Measurements from ENCODE around the gene NAT16.
A peak's percentile ranks its signal among the peaks of the same experiment; 100 is the strongest.

The NAT16 gene

DNA sequence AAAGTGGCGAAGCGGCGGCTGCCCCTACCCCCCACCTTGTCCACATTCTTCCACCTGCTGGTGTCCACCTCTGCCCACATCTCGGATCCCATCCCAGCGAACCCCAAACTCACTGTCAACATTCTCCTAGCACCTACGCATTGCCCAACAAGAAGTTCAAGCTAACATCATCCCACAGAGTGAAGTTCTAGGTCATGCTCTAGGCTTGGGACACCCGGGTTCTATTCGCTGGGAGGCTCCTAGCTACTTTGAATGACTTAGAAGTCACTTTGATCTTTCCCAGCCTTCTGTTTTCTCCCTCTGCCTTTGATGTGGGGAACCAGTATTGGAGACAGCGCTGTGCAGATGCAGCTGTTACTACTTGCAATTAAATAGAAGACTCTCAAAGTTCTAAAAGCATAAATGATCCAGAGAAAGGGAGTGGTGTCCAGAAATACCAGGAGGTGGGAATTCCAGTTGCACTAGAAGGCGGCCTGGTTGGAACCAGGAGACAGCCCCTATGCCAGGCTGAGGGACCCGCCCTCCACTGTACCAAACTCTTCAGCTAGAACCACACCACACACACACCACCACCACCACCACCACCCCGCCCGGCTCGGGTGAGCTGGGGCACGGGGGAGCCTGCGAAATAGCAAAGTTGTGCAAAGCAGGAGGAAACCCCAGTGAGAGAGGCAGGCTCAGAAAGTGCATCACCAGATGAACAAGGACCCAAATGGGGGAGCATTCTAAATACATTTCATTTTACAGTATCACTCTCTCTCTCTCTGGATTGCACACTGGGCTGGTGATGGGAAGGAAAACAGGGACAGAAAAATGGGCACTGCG is 9.3 kb downstream of the NAT16 start:
- DNase-seq: no peak

DNA sequence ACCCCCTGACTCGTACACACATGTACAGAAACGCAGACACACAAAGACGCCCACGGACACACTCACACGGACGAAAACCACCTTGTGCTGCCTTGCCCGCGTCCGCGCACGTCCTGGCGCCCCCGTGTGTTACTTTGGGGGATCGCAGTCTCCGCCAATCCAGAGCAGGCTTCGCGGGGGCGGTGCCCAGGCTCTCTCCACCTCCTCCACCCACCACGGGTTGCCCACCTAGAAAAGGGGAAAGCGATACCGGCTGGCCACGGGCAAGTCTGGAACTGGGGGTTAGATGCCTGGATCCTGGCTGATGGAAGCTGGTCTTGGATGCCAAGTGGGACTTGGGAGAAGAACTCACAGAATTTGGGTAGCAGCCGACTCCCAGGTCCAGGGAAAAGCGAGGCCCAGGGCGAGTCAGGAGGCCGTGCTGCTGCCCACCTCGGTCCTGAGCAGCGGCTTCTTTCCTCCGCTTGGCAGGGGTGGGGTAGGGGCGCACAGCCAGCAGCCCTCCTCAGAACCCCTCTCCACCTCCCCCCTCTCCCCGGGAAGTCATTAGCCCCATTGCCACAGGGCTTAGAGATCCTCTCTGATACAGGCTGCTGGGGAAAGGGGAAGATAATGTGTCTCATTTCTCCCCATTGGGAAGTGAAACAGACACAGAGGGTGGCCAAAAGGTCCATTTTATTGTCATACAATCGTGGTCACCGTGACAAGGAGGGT is 10.1 kb downstream of the NAT16 start:
- DNase-seq: no peak

DNA sequence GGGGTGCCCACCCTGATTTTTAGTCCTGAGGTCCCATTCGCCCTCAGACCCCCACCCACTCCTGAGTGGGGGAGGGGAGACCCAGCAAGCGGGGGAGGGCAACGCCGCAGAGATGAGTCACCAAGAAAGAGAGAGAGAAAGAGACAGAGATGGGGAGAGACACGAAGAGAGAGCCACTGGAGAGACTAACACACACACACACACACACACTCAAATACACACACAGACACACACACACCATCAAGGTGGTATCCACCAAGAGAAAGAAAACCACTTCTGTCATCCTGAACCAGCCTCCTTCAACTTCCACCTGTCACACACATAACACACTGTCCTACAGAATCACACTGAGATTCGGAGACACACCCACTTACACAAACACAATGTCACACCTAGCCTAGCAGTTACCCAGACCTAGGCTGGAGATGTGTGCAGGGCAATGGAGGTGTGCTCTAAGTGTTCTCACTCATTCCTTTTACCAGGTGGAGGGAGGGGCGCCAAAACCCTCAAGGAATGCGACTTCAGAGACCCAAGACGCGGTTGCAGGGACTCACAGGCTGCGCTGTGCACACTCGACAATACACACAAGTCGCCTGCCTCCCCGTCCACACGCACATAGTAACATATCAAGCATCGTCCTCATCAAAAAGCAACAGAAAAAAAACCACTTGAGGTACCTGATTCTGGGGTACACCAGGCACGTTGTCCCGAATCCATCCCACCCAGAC is 10.8 kb downstream of the NAT16 start:
- DNase-seq: no peak

- no peak for DNase-seq
These were observed 11.6 kb downstream of the NAT16 start for GRCh38 chr7:101168412-101169049.

DNA sequence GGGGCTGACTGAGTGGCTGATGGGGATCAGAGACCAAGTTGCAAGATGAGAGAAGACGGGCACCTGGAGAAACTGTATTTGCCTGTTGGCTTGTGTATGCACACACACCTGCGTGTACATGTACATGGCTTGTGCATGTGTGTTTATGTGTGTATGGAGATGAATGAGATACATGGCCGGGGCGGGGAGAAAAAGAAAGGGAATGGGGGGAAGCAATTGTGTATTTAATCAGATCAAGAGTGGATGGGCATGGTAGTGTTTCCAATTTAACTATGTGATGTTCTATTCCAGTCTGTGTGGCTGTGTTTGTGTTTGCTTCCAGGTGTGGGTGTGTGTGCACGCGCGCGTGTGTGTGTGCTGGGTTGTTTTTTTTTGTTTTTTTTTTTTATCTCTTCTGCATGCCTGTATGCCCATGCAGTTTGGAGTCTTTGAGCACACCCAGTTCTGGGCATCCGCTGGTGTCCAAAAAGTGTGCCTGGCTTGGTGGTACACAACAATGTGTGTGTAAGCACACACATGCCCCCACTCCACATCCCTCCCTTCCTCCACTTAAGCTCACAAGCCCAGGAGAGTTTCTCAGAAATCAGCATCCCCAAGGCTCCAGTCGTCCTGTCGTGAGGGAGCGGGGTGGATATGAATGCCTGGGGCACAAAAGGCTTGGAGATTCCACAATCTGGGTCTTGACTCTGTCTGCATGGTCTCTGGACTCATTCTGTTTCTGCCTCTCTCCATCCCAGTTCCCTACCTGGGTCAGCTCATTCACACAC is 12.3 kb downstream of the NAT16 start:
- no peak for DNase-seq

- no peak for DNase-seq
These were observed 13.0 kb downstream of the NAT16 start for GRCh38 chr7:101166909-101167644.

DNA sequence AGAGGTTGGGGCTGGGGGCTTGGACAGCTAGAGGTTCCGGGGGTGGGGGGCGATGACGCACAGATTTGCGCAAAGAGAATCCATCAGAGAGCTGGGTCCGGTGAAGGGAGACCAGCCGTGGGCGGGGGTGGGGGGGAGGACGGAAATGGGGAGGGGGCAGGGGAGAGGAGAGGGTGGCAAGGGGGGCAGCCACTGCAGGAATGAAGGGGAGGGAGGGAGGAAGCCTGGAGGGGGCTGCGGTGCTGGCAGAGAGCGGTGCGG is 13.5 kb downstream of the NAT16 start:
- DNase-seq: no peak

DNA sequence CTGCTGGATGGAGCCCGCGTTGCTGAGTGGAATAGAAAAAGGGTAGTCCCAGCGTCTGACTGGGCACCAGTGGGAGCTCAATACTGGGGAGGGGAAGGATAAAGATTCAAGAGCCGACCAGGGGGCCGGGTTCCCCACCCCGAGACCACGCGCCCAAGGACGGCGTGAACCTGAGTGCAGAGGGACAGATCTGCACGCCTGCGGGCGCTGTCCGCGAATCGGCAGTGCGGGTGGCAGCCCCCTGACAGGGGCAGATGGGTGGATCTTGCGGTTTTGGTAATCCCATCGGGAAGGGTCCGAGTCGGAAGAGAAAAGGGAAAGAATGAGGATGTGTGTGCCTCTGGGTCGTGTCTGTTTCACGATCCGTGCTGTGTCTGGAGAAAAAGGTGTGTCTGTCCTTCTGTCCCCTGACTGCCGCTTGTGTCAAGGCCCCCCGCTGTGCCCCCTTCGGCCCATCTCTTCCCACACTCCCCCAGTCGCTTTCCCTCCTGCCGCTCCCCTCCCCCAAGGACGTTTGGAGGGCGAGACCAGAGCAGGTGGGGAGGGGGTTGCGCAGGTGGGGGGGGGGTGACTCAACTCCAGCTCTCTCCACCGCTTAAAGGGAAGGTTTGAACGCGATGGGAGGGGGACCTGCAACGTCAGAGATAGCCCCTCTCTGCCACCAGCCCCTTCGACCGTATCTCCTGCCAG is 14.0 kb downstream of the NAT16 start:
- no peak for DNase-seq

GRCh38 chr7:101165075-101165957 is 14.8 kb downstream of the NAT16 start, which contains the start of gene VGF:
VGF (minus strand) TSS chr7:101165569; CDS start chr7:101164843, 726 bp downstream.
- DNase-seq: peak; percentile 13

DNA sequence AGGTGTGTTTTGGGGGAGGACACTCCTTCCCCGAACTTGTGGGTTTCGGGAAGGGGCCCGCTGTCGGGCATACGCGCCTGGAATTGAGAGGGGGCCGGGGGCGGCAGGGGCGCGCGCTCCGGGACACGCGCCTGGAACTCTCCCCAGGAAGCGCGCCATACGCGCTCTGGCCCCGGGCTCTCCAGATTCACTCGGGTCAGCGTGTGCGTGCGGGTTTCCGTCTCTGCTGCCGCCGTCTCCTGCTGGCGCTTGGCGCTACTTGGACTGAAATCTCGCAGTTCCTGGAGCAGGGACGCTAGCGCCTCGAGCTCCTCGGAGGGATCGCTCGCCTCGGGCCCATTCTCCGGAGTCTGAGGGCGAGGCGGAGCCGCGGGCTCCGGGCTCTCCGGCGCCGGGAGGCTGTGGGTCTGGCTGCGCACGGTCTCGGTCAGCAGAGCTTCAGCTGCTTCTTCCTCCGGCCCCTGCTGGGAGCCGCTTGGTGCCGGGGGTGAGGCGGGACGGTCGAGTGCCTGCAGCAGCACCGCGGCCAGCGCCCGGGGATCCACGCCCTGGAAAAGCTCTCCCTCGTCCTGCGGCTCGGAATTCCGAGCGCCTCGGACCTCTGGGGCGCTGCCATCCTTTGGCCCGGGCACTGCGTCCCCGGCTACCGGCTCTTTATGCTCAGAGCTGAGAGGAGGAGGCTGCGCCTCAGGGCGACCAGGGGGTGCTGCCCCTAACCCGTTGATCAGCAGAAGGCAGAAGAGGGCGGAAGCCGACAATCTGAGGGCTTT is 15.8 kb downstream of the NAT16 start:
- DNase-seq: no peak

- DNase-seq: no peak
These were observed 16.6 kb downstream of the NAT16 start for GRCh38 chr7:101163279-101164070.

DNA sequence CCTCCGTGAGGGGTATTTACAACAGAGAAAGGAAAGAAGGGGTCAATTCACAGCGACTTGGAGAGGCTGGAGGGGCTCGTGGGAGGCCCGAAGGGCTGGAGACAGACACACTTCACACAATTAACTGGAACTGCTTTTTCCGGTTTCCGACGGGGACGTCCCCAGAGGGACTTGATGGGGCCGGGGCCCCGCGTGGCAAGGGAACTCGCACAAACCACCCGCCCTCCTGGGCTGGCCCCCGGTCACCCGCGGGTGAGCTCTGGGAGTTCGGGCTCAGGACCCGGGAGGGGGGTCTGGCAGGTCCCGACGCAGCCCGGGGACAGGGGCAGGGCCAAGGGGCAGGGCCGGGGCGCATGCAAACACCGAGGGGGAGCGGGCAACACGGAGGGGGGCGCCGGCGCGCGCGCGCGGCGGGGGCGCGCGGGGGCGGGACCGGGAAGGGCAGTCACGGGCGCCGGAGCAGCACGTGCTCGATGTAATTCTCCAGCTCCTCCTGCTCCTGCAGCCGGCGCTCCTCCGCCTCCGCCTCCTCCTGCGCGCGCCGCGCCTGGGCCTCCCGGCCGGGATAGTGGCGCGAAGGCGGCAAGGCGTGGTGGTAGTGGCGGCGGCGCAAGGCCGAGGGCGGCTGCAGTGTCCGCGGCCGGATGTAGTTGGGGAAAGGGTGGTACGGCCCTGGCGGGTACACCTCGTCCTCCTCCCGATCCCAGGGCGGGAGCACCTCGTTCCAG is 17.4 kb downstream of the NAT16 start:
- DNase-seq: no peak

GRCh38 chr7:101161692-101162471 is 18.2 kb downstream of the NAT16 start:
- DNase-seq: no peak

GRCh38 chr7:101160910-101161309 is 19.2 kb downstream of the NAT16 start:
- no peak for DNase-seq

DNA sequence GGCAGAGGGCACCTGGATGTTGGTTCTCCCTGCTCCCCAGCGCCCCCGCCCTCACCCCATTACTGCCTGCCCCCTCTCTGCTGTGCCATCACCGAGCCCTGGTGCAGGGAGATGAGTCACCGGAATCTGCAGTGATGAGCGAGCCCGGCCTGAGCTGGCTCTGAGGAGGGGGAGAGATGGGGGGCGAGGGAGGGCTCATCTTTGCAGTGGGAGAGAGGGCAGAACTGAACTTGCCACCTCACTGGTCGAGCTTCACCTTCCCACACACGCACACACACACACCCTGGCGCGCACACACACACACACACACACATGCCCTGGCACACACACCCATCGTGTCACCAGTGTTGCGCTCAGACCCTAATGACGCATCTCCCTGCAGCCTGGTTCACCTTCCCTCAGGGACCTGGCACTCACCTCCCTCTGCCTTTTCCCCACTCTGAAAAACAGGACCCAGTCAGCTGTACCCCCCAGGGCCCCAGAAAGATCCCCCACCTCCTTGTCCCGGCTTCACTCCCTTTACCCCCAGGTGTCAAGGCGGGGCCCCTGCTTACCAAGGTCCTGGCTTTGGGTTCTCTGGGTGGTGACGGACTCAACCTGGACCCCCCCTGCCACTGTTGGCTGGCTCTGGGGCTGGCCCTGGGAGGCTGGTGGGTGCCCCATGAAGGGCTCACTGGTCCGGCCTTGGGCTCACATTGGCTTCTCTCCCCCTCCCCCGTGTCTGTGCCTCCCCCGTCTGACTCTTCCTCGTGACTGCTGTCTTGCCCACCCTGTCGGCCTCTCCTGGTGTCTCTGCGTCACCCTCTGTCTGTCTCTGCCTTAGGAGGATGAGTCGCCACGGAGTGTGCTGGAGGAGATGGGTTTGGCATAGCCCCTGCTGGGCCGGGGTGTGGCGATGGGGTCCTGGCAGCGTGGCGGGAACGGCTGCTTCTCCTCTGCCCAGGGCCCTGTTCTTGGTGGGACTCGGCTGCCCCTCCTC is 20.1 kb downstream of the NAT16 start:
- DNase-seq: no peak

Measured in KG1 (cell line).